PC-9 (cell line): ENCODE measurements around the gene CDH13. TPM values are rescaled to one million over a fixed set of nuclear protein-coding genes. Genes with fewer than 3 reads are reported as not detected.

Source experiments
- BruUV-seq: library from RNA; stranded (reverse); fragments of 400-500 nt; replicated peaks from 2 replicates; lab custom pipeline; 2021; lab: Mats Ljungman, UMichigan
- CTCF ChIA-PET: fragments of 300-600 bp; sonication (Branson Sonifier 250); formaldehyde crosslinking; loops from one replicate; lab custom pipeline; 2022; ENCODE audit warnings: antibody characterized with exemption; lab: Charles Lee
- POLR2A ChIA-PET: fragments of 300-600 bp; sonication (Branson Sonifier 250); formaldehyde crosslinking; loops from one replicate; lab custom pipeline; 2022; ENCODE audit warnings: antibody characterized with exemption; ENCODE audit not compliant: unreplicated experiment; lab: Charles Lee
- DNase-seq, 2 experiments: peaks; one replicate each; pipeline versions ENCODE4 v3.0.0 to v3.0.0-alpha.2; 2015 to 2022; ENCODE audit warnings: mixed read lengths in 1 of 2
- H2AFZ ChIP-seq: fragments of 200-600 bp; sonication (generic); 2 replicates; pipeline ENCODE4 v1.8.1; 2017; ENCODE audit warnings: antibody characterized with exemption
- H3F3A ChIP-seq: fragments of 200-600 bp; sonication (generic); 2 replicates; pipeline ENCODE4 v1.8.1; 2017; ENCODE audit warnings: antibody characterized with exemption, mild to moderate bottlenecking, low read depth; ENCODE audit not compliant: insufficient read depth
- H3K27ac ChIP-seq: fragments of 200-600 bp; sonication (generic); 2 replicates; pipeline ENCODE4 v1.6.1; 2016; ENCODE audit warnings: mixed run types
- H3K27me3 ChIP-seq: fragments of 200-600 bp; sonication (generic); 2 replicates; pipeline ENCODE4 v1.6.1; 2016; ENCODE audit warnings: low read depth, mixed run types; ENCODE audit not compliant: insufficient read depth
- H3K36me3 ChIP-seq: fragments of 200-600 bp; sonication (generic); 2 replicates; pipeline ENCODE4 v1.6.1; 2016; ENCODE audit warnings: low read depth, mixed run types
- H3K4me1 ChIP-seq: fragments of 200-600 bp; sonication (generic); replicated peaks from 2 replicates; pipeline ENCODE4 v1.6.1; 2016; ENCODE audit warnings: mixed run types; ENCODE audit not compliant: insufficient read depth
- H3K4me2 ChIP-seq: fragments of 200-600 bp; sonication (generic); 2 replicates; pipeline ENCODE4 v1.6.1; 2017; ENCODE audit warnings: mixed run types
- H3K4me3 ChIP-seq: fragments of 200-600 bp; sonication (generic); 2 replicates; pipeline ENCODE4 v1.6.1; 2016; ENCODE audit warnings: mixed run types
- H3K79me2 ChIP-seq: fragments of 200-600 bp; sonication (generic); 2 replicates; pipeline ENCODE4 v1.6.1; 2017; ENCODE audit warnings: low read depth, mixed run types
- H3K9me2 ChIP-seq: fragments of 200-600 bp; sonication (generic); 2 replicates; pipeline ENCODE4 v1.8.1; 2017; ENCODE audit warnings: mild to moderate bottlenecking; ENCODE audit not compliant: insufficient read depth
- H3K9me3 ChIP-seq: fragments of 200-600 bp; sonication (generic); 2 replicates; pipeline ENCODE4 v1.8.1; 2016; ENCODE audit warnings: low read depth; ENCODE audit not compliant: insufficient read depth
- H4K20me1 ChIP-seq: fragments of 200-600 bp; sonication (generic); 2 replicates; pipeline ENCODE4 v1.8.1; 2017; ENCODE audit not compliant: insufficient read depth
- EZH2 ChIP-seq: fragments of 200-600 bp; sonication (generic); IDR thresholded peaks from 2 replicates; pipeline ENCODE4 v1.8.0; 2017; ENCODE audit warnings: antibody characterized with exemption, low read depth
- intact Hi-C: fragments of 100-400 bp; cut with micrococcal nuclease; formaldehyde crosslinking; loops from one replicate; pipeline ENCODE4 v1.10.0; 2022; ENCODE audit not compliant: unreplicated experiment
- total RNA-seq: library from RNA; stranded (reverse); gene quantifications from 2 replicates; pipeline ENCODE4 v1.2.3, GENCODE V29; 2021
- TF ChIP-seq, protein P1 (sequence below): fragments of 200-600 bp; sonication (generic); conservative IDR thresholded peaks from 2 replicates; pipeline ENCODE4 v1.6.1; 2017; ENCODE audit warnings: mixed run types, antibody characterized with exemption, mild to moderate bottlenecking, moderate library complexity

The CDH13 gene
- total RNA-seq, 1 experiment from 2014 or later = 0.24 TPM

DNA sequence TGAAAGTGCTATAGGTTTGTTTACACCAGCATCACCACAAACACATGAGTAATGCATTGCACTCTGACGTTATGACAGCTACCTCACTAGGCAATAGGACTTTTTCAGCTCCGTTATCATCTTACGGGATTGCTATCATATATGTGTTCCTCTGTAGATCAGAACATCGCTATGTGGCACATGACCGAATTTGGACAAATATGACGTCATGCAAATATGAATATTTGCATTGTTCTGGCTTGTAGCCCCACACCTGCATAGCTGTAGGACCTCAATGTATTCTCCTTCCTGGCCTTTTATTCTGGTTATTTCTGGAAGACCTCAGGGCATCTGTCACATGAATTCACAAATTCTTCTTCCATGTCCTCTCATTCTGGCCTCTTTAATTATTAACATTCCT, 393.2 kb downstream of the CDH13 start:
- Histone ChIP-seq H3K4me3 (no peak overlapping the region), H3K4me2 (no peak overlapping the region), H3K27me3 (no peaks in the 10 kb centered on the region), H3K27ac (no peak overlapping the region), H3K4me1 (no peaks in the 10 kb centered on the region), H3K9me2 (no peaks in the 10 kb centered on the region), H3K79me2 (no peaks in the 10 kb centered on the region), H2AFZ (no peak overlapping the region), H3F3A (no peaks in the 10 kb centered on the region), H3K9me3 (0 out of 2 replicates have a peak, but pooled peaks cover 2% of the 10 kb centered on the region), H3K36me3 (no peaks in the 10 kb centered on the region), H4K20me1 (no peaks in the 10 kb centered on the region)
- CTCF ChIA-PET = no interaction called here
- DNase-seq = no peak
- TF ChIP-seq EZH2 = no peak
- TF ChIP-seq, protein P1, sequence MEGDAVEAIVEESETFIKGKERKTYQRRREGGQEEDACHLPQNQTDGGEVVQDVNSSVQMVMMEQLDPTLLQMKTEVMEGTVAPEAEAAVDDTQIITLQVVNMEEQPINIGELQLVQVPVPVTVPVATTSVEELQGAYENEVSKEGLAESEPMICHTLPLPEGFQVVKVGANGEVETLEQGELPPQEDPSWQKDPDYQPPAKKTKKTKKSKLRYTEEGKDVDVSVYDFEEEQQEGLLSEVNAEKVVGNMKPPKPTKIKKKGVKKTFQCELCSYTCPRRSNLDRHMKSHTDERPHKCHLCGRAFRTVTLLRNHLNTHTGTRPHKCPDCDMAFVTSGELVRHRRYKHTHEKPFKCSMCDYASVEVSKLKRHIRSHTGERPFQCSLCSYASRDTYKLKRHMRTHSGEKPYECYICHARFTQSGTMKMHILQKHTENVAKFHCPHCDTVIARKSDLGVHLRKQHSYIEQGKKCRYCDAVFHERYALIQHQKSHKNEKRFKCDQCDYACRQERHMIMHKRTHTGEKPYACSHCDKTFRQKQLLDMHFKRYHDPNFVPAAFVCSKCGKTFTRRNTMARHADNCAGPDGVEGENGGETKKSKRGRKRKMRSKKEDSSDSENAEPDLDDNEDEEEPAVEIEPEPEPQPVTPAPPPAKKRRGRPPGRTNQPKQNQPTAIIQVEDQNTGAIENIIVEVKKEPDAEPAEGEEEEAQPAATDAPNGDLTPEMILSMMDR = no peak
- no TSS peak for BruUV-seq
- POLR2A ChIA-PET = no interaction called here
- intact Hi-C loops = no loop called here

DNA sequence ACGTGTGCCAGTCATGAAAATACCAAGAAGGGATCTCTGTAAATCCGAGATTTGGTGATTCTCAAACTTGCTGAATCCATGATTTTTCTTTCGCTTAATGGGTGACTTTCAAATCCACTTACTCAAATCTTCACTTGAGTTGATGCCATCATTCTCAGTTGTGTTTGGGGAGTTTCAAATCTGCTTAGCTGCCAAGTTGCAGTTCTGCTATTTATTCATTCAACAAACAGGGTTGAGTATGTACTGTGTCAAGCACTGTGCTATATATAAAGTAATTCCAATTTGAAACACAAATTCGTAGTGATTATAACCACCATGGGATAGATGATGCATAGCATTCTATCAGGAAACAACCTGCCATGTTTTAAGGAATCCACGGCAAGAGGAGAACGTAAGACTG, 394.3 kb downstream of the CDH13 start:
- ChIA-PET POLR2A (no interaction called here), CTCF (no interaction called here)
- H4K20me1 ChIP-seq = no peaks in the 10 kb centered on the region
- no peak overlapping the region for H3K4me3 ChIP-seq
- no TSS peak for BruUV-seq
- no peaks in the 10 kb centered on the region for H3K27me3 ChIP-seq
- H3K4me2 ChIP-seq = no peak overlapping the region
- H2AFZ ChIP-seq = no peak overlapping the region
- H3K9me2 ChIP-seq = no peaks in the 10 kb centered on the region
- no peaks in the 10 kb centered on the region for H3K36me3 ChIP-seq
- no peaks in the 10 kb centered on the region for H3K79me2 ChIP-seq
- H3K27ac ChIP-seq = no peak overlapping the region
- intact Hi-C loops = no loop called here
- DNase-seq = no peak
- 0 out of 2 replicates have a peak, but pooled peaks cover 2% of the 10 kb centered on the region for H3K9me3 ChIP-seq
- TF ChIP-seq, protein P1 = no peak
- no peak for TF ChIP-seq EZH2
- no peaks in the 10 kb centered on the region for H3F3A ChIP-seq
- H3K4me1 ChIP-seq = no peaks in the 10 kb centered on the region

DNA sequence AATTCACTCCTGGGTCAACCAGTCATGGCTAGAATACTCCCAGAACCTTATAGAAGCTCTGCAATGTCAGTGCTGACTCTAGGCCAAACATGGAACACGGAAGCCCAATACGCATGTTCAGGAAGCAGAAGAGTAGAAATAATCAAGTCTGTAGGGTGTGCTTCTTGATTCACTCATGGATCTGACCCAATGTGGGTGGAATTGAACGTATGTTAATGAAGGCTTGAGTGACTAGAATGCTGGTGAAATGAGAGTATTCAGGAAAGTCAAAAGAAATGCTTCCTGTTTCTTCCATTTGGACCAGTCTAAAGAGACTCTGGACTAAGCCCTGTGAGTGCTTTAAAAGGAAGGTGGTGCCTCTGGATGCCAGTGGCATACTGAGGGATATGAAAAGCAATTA, 395.0 kb downstream of the CDH13 start:
- Histone ChIP-seq H2AFZ (no peak overlapping the region), H3K9me2 (no peaks in the 10 kb centered on the region), H3K4me3 (no peak overlapping the region), H3K79me2 (no peaks in the 10 kb centered on the region), H3K4me2 (no peak overlapping the region), H3K27ac (no peak overlapping the region), H3K4me1 (no peaks in the 10 kb centered on the region), H3F3A (no peaks in the 10 kb centered on the region), H3K36me3 (no peaks in the 10 kb centered on the region), H3K27me3 (no peaks in the 10 kb centered on the region), H3K9me3 (0 out of 2 replicates have a peak, but pooled peaks cover 2% of the 10 kb centered on the region), H4K20me1 (no peaks in the 10 kb centered on the region)
- no TSS peak for BruUV-seq
- CTCF ChIA-PET = no interaction called here
- no peak for DNase-seq
- intact Hi-C loops = no loop called here
- TF ChIP-seq, protein P1 = no peak
- TF ChIP-seq EZH2 = no peak
- POLR2A ChIA-PET = no interaction called here
